Heart left ventricle (tissue), 13 donors: ENCODE data around the gene BCL2.

ENCODE experiments used
- CTCF ChIP-seq, 12 donors: fragments of 200-600 bp; sonication (generic) in 4 of 12; IDR thresholded peaks; one replicate each; pipeline versions ENCODE4 v1.5.0 to v1.8.0; 2018 to 2022; ENCODE audit warnings: antibody characterized with exemption in 12 of 12, mild to moderate bottlenecking in 5 of 12
- POLR2A ChIP-seq, 2 donors: fragments of 450-650 bp; IDR thresholded peaks; one replicate each; pipeline ENCODE4 v1.6.1; 2017; ENCODE audit warnings: antibody characterized with exemption in 2 of 2, mild to moderate bottlenecking in 2 of 2, moderate library complexity in 2 of 2
- donor health status: ischemic (EF 13 %, LVEDD 7.1; RV severe dilation, severe dysfunction).
- donor health status: DM: no; HTN: yes; CAD: no.
- donor health status: DM: no; HTN: no; CAD: no.
- donor health status: ischemic (EF 25% LVEDD 6.9; RV normal size, moderate dysfunction).
- donor health status: ischemic (EF 25% LVEDD 5.7; RV mildly dilated, moderate dysfunction).
- donor health status: ischemic (EF 35%, LVEDD 5.7; RV mildly dilated, moderate dysfunction).
- donor health status: nonischemic (EF 11% LVEDD 7.7; RV severe dilation, severe dysfunction).
- donor health status: DM: yes; HTN: yes; CAD: no.
- donor health status: PGD.
- donor health status: ischemic (EF 29% LVEDD 5.4; RV normal size, mild dysfunction).
- donor health status: nonischemic (EF 23%, LVEDD 6.1; RV moderate dilation, normal function).

GRCh38 chr18:63161761-63162195, 157.8 kb downstream of the BCL2 start:
- TF ChIP-seq CTCF (IDR thresholded peaks at IDR 0.05) = no peak
- no peak for TF ChIP-seq POLR2A (IDR thresholded peaks at IDR 0.05)
